Natural killer cell (primary cell): Measurements from ENCODE around the gene DAPK3. TPM values are rescaled to one million over a fixed set of nuclear protein-coding genes. Genes with fewer than 3 reads are reported as not detected.
A peak's percentile ranks its signal among the peaks of the same experiment; 100 is the strongest.
"Not testable (repeated sequence)": the region's sequence is repeated elsewhere in the genome, so short reads cannot be mapped to it uniquely, and the experiment has no call there.

Experiments used
- ATAC-seq, 3 donors: fragments of 150-1000 bp in 2 of 3; fragments of 200-7000 bp in 1 of 3; cut with Tn5 transposase; 1 replicate in 1 of 3; 2 replicates in 2 of 3; pipeline ENCODE4 v1.10.0; 2021; ENCODE audit warnings: mild to moderate bottlenecking in 2 of 3, moderate library complexity in 2 of 3
- DNase-seq, 2 donors: peaks; one replicate each; pipeline versions ENCODE4 v3.0.0 to v3.0.0-alpha.2; 2013 to 2021; ENCODE audit warnings: mixed read lengths in 1 of 2
- H3K27ac ChIP-seq: one replicate; pipeline ENCODE4 v1.5.1; 2013; ENCODE audit warnings: mild to moderate bottlenecking, low read length
- H3K27me3 ChIP-seq: one replicate; pipeline ENCODE4 v1.6.1; 2013; ENCODE audit warnings: low read length; ENCODE audit not compliant: control insufficient read depth, insufficient read depth
- H3K36me3 ChIP-seq: one replicate; pipeline ENCODE4 v1.6.1; 2013; ENCODE audit warnings: low read length; ENCODE audit not compliant: control insufficient read depth, insufficient read depth
- H3K4me1 ChIP-seq: one replicate; pipeline ENCODE4 v1.6.1; 2013; ENCODE audit warnings: low read length; ENCODE audit not compliant: control insufficient read depth, insufficient read depth
- H3K4me3 ChIP-seq: one replicate; pipeline ENCODE4 v1.5.1; 2013; ENCODE audit warnings: low read length
- H3K9me3 ChIP-seq: one replicate; pipeline ENCODE4 v1.6.1; 2013; ENCODE audit warnings: low read length; ENCODE audit not compliant: control insufficient read depth, insufficient read depth
- H3K27ac Mint-ChIP-seq, 2 donors: one replicate each; pipeline ENCODE4 v1.8.0; 2022; ENCODE audit warnings: mild to moderate bottlenecking in 2 of 2, mixed read lengths in 2 of 2, moderate library complexity in 1 of 2
- H3K27me3 Mint-ChIP-seq, 2 donors: one replicate each; pipeline ENCODE4 v1.8.0; 2022; ENCODE audit warnings: low read depth in 2 of 2, mixed read lengths in 2 of 2
- H3K36me3 Mint-ChIP-seq: one replicate; pipeline ENCODE4 v1.8.0; 2022; ENCODE audit warnings: mixed read lengths
- H3K4me1 Mint-ChIP-seq, 2 donors: one replicate each; pipeline ENCODE4 v1.8.0; 2022; ENCODE audit warnings: mixed read lengths in 2 of 2
- H3K4me3 Mint-ChIP-seq: one replicate; pipeline ENCODE4 v1.8.0; 2022; ENCODE audit warnings: mild to moderate bottlenecking, moderate library complexity, mixed read lengths
- H3K9me3 Mint-ChIP-seq, 2 donors: one replicate each; pipeline ENCODE4 v1.8.0; 2022; ENCODE audit warnings: mixed read lengths in 2 of 2
- WGBS: methylation state at CpG from one replicate; pipeline ENCODE4 v1.1.7; 2013; ENCODE audit warnings: missing lambda C conversion rate; ENCODE audit not compliant: insufficient coverage; 5-methylcytosine and 5-hydroxymethylcytosine counted together
- intact Hi-C: fragments of 100-400 bp; cut with micrococcal nuclease; formaldehyde crosslinking; loops from one replicate; pipeline ENCODE4 v1.14.2; 2022
- total RNA-seq, 4 donors: library from RNA; stranded (reverse); fragments of 120-200 nt in 1 of 4; gene quantifications; one replicate each; pipeline versions ENCODE4 v1.2.3 to v1.2.4, GENCODE V29; 2013 to 2022
- TF ChIP-seq, protein P1 (sequence below): fragments of 200-600 bp; IDR thresholded peaks from one replicate; pipeline ENCODE4 v1.8.0; 2022; ENCODE audit warnings: antibody characterized with exemption

The DAPK3 gene
- total RNA-seq, 3 donors from 2014 or later (not counting 1 experiment from before 2014, with no cell fraction given), result 54.3 to 66.4 (median 58.1) TPM

DNA sequence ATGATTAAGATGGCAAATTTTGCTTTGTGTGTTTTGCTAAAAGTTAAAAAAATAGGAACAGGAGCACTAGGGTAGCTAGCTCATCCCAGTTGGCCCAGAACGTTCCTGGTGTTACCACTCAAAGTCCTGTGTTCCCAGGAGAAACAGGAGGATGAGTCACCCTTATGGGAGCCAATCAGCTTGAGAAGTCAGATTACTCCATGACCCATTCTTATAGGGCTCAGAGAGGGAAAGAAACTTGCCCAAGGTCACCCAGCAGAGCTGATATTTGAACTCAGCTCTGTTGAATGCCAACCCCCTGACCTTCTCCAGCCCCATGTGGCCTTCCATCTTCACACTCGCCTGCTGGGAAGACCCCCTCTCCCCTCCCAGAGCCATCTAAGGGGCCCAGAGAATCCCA is 25.1 kb downstream of the DAPK3 start:
- Histone ChIP-seq H3K9me3 (no peaks in the 10 kb centered on the region), H3K36me3 (no peaks in the 10 kb centered on the region), H3K27me3 (no peaks in the 10 kb centered on the region), H3K4me1 (peaks cover 22% of the 10 kb centered on the region), H3K4me3 (no peak overlapping the region), H3K27ac (no peak overlapping the region)
- intact Hi-C loops, result no loop called here
- Mint-ChIP-seq H3K4me3 (no peak overlapping the region), H3K27ac (no peak overlapping the region), H3K4me1 (peaks cover 5 to 8% of the 10 kb centered on the region in 2 donors), H3K27me3 (no peaks in the 10 kb centered on the region), H3K9me3 (no peaks in the 10 kb centered on the region), H3K36me3 (no peaks in the 10 kb centered on the region)
- no peak for DNase-seq
- ATAC-seq, result no peak
- TF ChIP-seq, protein P1, sequence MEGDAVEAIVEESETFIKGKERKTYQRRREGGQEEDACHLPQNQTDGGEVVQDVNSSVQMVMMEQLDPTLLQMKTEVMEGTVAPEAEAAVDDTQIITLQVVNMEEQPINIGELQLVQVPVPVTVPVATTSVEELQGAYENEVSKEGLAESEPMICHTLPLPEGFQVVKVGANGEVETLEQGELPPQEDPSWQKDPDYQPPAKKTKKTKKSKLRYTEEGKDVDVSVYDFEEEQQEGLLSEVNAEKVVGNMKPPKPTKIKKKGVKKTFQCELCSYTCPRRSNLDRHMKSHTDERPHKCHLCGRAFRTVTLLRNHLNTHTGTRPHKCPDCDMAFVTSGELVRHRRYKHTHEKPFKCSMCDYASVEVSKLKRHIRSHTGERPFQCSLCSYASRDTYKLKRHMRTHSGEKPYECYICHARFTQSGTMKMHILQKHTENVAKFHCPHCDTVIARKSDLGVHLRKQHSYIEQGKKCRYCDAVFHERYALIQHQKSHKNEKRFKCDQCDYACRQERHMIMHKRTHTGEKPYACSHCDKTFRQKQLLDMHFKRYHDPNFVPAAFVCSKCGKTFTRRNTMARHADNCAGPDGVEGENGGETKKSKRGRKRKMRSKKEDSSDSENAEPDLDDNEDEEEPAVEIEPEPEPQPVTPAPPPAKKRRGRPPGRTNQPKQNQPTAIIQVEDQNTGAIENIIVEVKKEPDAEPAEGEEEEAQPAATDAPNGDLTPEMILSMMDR, result no peak
- 73% methylated on average over 2 of the region's 2 CpGs for WGBS

GRCh38 chr19:3944018-3944721 is 26.7 kb downstream of the DAPK3 start:
- Mint-ChIP-seq H3K4me1 (peaks cover 5 to 6% of the 10 kb centered on the region in 2 donors), H3K4me3 (no peak overlapping the region), H3K36me3 (no peaks in the 10 kb centered on the region), H3K27ac (peak overlapping the region in 1 of 2 donors; percentile 13), H3K9me3 (no peaks in the 10 kb centered on the region), H3K27me3 (no peaks in the 10 kb centered on the region)
- intact Hi-C loops, result no loop called here
- Histone ChIP-seq H3K4me3 (no peak overlapping the region), H3K27me3 (no peaks in the 10 kb centered on the region), H3K36me3 (no peaks in the 10 kb centered on the region), H3K4me1 (peaks cover 5% of the 10 kb centered on the region), H3K9me3 (no peaks in the 10 kb centered on the region), H3K27ac (no peak overlapping the region)
- TF ChIP-seq, protein P1, result no peak
- ATAC-seq (no peak), DNase-seq (no peak)
- 66% methylated on average over 11 of the region's 11 CpGs for WGBS

GRCh38 chr19:3942790-3943409 is 28.0 kb downstream of the DAPK3 start:
- Histone ChIP-seq H3K36me3 (no peaks in the 10 kb centered on the region), H3K27me3 (no peaks in the 10 kb centered on the region), H3K4me3 (no peak overlapping the region), H3K9me3 (no peaks in the 10 kb centered on the region), H3K27ac (no peak overlapping the region), H3K4me1 (peaks cover 3% of the 10 kb centered on the region)
- H3K4me1 Mint-ChIP-seq, result peaks cover 5 to 6% of the 10 kb centered on the region in 2 donors
- DNase-seq, result no peak
- intact Hi-C loops, result no loop called here
- no peak overlapping the region for H3K4me3 Mint-ChIP-seq
- H3K9me3 Mint-ChIP-seq, result no peaks in the 10 kb centered on the region
- 84% methylated on average over 8 of the region's 8 CpGs for WGBS
- H3K27ac Mint-ChIP-seq, result no peak overlapping the region
- H3K27me3 Mint-ChIP-seq, result no peaks in the 10 kb centered on the region
- TF ChIP-seq, protein P1, result no peak
- H3K36me3 Mint-ChIP-seq, result no peaks in the 10 kb centered on the region
- ATAC-seq, result no peak

GRCh38 chr19:3938300-3938950 is 32.5 kb downstream of the DAPK3 start:
- H3K27me3 Mint-ChIP-seq, ATAC-seq, H3K27ac Mint-ChIP-seq, H3K4me3 Mint-ChIP-seq, DNase-seq, intact Hi-C loops, H3K27me3 ChIP-seq, H3K9me3 Mint-ChIP-seq, H3K27ac ChIP-seq, H3K4me1 Mint-ChIP-seq, H3K9me3 ChIP-seq, H3K4me1 ChIP-seq, H3K36me3 Mint-ChIP-seq, H3K36me3 ChIP-seq, H3K4me3 ChIP-seq: not testable (repeated sequence)
- WGBS, result 94% methylated on average over 21 of the region's 22 CpGs
